K562 (cell line): ENCODE data around the gene ATP10B. TPM values are rescaled to one million over a fixed set of nuclear protein-coding genes. Genes with fewer than 3 reads are reported as not detected.

Experiments
- ATAC-seq: fragments of 200-7000 bp; cut with Tn5 transposase; 3 replicates; pipeline ENCODE4 v1.9.1; 2020; ENCODE audit warnings: moderate library complexity
- BruUV-seq: library from RNA; stranded (reverse); fragments of 400-500 nt; replicated peaks from 2 replicates; lab custom pipeline; 2021; lab: Mats Ljungman, UMichigan
- CTCF ChIA-PET: fragments of 300-600 bp; formaldehyde crosslinking; extraction: SDS; loops from one replicate; lab custom pipeline; 2021; ENCODE audit warnings: low intra/inter-chr PET ratio; lab: Yijun Ruan, JAX
- POLR2A ChIA-PET: fragments of 300-600, 350-650 bp; sonication (Branson Sonifier 250); formaldehyde crosslinking; extraction: SDS; loops from one replicate; lab custom pipeline; 2021; ENCODE audit warnings: antibody characterized with exemption, inconsistent platforms; lab: Yijun Ruan, JAX
- DNase-seq, 4 experiments: peaks; one replicate each; pipeline versions ENCODE4 v3.0.0 to v3.0.0-alpha.2; 2011 to 2018; ENCODE audit warnings: low spot score in 3 of 4, mixed read lengths in 3 of 4; ENCODE audit errors: extremely low read depth in 1 of 4
- FAIRE-seq: peaks from 2 replicates; lab custom pipeline; 2011; peaks lifted over from hg19 to GRCh38; lab: Jason Lieb, UNC
- H2AFZ ChIP-seq: 2 replicates; pipeline ENCODE4 v1.6.0; 2011; ENCODE audit warnings: low read depth, low read length, control low read depth, inconsistent platforms
- H3K27ac ChIP-seq: fragments of 200-600 bp; 3 replicates; pipeline ENCODE4 v1.8.0; 2011; ENCODE audit warnings: low read depth, mild to moderate bottlenecking, control low read depth, inconsistent platforms, low read length, moderate library complexity, mixed read lengths; ENCODE audit errors: extremely low read depth
- H3K27me3 ChIP-seq, 2 experiments: fragments of 300-600 bp in 1 of 2; 2 replicates in 1 of 2; 3 replicates in 1 of 2; pipeline versions ENCODE4 v1.6.0 to v1.8.0; 2011; ENCODE audit warnings: inconsistent platforms in 2 of 2, low read length in 2 of 2, mild to moderate bottlenecking in 1 of 2, mixed read lengths in 1 of 2, moderate library complexity in 1 of 2; ENCODE audit not compliant: control insufficient read depth in 2 of 2, insufficient read depth in 2 of 2
- H3K36me3 ChIP-seq: fragments of 300-600 bp; 3 replicates; pipeline ENCODE4 v1.8.0; 2011; ENCODE audit warnings: mild to moderate bottlenecking, low read length, inconsistent platforms; ENCODE audit not compliant: control insufficient read depth, insufficient read depth
- H3K4me1 ChIP-seq, 2 experiments: fragments of 200-600 bp in 1 of 2; replicated peaks in 1 of 2; 2 replicates in 1 of 2; 3 replicates in 1 of 2; pipeline versions ENCODE4 v1.5.1 to v1.8.0; 2011; ENCODE audit warnings: inconsistent platforms in 2 of 2, low read length in 2 of 2, mild to moderate bottlenecking in 1 of 2, mixed read lengths in 1 of 2, moderate library complexity in 1 of 2; ENCODE audit not compliant: control insufficient read depth in 2 of 2, insufficient read depth in 2 of 2
- H3K4me2 ChIP-seq: 2 replicates; pipeline ENCODE4 v1.6.1; 2011; ENCODE audit warnings: low read length, control low read depth, inconsistent platforms, mixed read lengths; ENCODE audit not compliant: insufficient read depth
- H3K4me3 ChIP-seq: fragments of 200-600 bp; sonication (generic), shearing (Covaris generic); 2 replicates; pipeline ENCODE4 v1.5.1; 2016; ENCODE audit warnings: control low read depth, inconsistent platforms
- H3K79me2 ChIP-seq: fragments of 200-600 bp; 3 replicates; pipeline ENCODE4 v1.8.0; 2011; ENCODE audit warnings: low read length, inconsistent platforms; ENCODE audit not compliant: control insufficient read depth, insufficient read depth
- H3K9ac ChIP-seq, 2 experiments: 2 replicates each; pipeline versions ENCODE4 v1.6.0 to v1.6.1; 2011; ENCODE audit warnings: low read depth in 2 of 2, low read length in 2 of 2, control low read depth in 1 of 2, inconsistent platforms in 1 of 2, mild to moderate bottlenecking in 1 of 2, mixed read lengths in 1 of 2; ENCODE audit not compliant: insufficient read depth in 1 of 2
- H3K9me1 ChIP-seq: one replicate; pipeline ENCODE4 v1.6.0; 2011; ENCODE audit warnings: inconsistent platforms, mild to moderate bottlenecking, low read length, moderate library complexity; ENCODE audit not compliant: control insufficient read depth, insufficient read depth
- H3K9me3 ChIP-seq: replicated peaks from 2 replicates; pipeline ENCODE4 v1.5.1; 2011; ENCODE audit warnings: low read depth, low read length, inconsistent platforms; ENCODE audit not compliant: control insufficient read depth, insufficient read depth
- H4K20me1 ChIP-seq: replicated peaks from 2 replicates; pipeline ENCODE4 v1.6.1; 2011; ENCODE audit warnings: low read length, inconsistent platforms, mixed read lengths; ENCODE audit not compliant: control insufficient read depth, insufficient read depth
- ASH1L ChIP-seq: fragments of 450-650 bp; IDR thresholded peaks from 2 replicates; pipeline ENCODE4 v1.6.1; 2018; ENCODE audit warnings: borderline replicate concordance, mild to moderate bottlenecking, low read depth; ENCODE audit not compliant: partially characterized antibody
- CBFA2T3 ChIP-seq: fragments of 450-650 bp; IDR thresholded peaks from 2 replicates; pipeline ENCODE4 v1.6.1; 2017
- CBX3 ChIP-seq, 2 experiments: IDR thresholded peaks; 1 replicate in 1 of 2; 2 replicates in 1 of 2; pipeline ENCODE4 v1.6.1; 2012; ENCODE audit warnings: inconsistent platforms in 2 of 2, low read length in 2 of 2, borderline replicate concordance in 1 of 2, control low read depth in 1 of 2
- E2F1 ChIP-seq: sonication (generic); formaldehyde crosslinking; IDR thresholded peaks from 2 replicates; pipeline ENCODE4 v1.8.1; 2023; ENCODE audit warnings: mild to moderate bottlenecking, missing genetic modification reagents, moderate library complexity
- ETV1 ChIP-seq: fragments of 450-650 bp; conservative IDR thresholded peaks from 2 replicates; pipeline ENCODE4 v1.6.1; 2016; ENCODE audit warnings: missing genetic modification characterization, control low read depth, low read depth, missing compliant biosample characterization
- KDM4B ChIP-seq, 2 experiments: fragments of 450-650 bp in 1 of 2; sonication (generic) in 1 of 2; IDR thresholded peaks; 2 replicates each; pipeline ENCODE4 v1.6.1; 2016 to 2017; ENCODE audit warnings: borderline replicate concordance in 2 of 2, antibody characterized with exemption in 1 of 2, low read depth in 1 of 2, mild to moderate bottlenecking in 1 of 2
- MCM2 ChIP-seq: fragments of 450-650 bp; IDR thresholded peaks from 2 replicates; pipeline ENCODE4 v1.6.1; 2017; ENCODE audit warnings: low read depth, mild to moderate bottlenecking
- NFXL1 ChIP-seq: fragments of 450-650 bp; formaldehyde crosslinking; IDR thresholded peaks from 2 replicates; pipeline ENCODE4 v1.4.0; 2021; ENCODE audit warnings: mild to moderate bottlenecking
- NR3C1 ChIP-seq: sonication (generic); formaldehyde crosslinking; IDR thresholded peaks from 2 replicates; pipeline ENCODE4 v1.8.1; 2022; ENCODE audit warnings: missing genetic modification reagents
- PHF8 ChIP-seq: fragments of 200-600 bp; sonication (generic); IDR thresholded peaks from 2 replicates; pipeline ENCODE4 v1.6.1; 2012; ENCODE audit warnings: mixed run types, mild to moderate bottlenecking, inconsistent platforms, low read length, moderate library complexity, borderline replicate concordance
- SREBF1 ChIP-seq: fragments of 150-350 bp; IDR thresholded peaks from 2 replicates; pipeline ENCODE4 v1.6.1; 2014; ENCODE audit warnings: antibody characterized with exemption, low read depth, low read length, borderline replicate concordance
- SRSF9 ChIP-seq: fragments of 200-400 bp; formaldehyde crosslinking; IDR thresholded peaks from 2 replicates; pipeline ENCODE4 v1.6.1; 2017; ENCODE audit warnings: low read depth, low read length, borderline replicate concordance
- TFAM ChIP-seq: fragments of 250-450 bp; sonication (Bioruptor Pico); conservative IDR thresholded peaks from 2 replicates; pipeline ENCODE4 v1.5.0; 2021; ENCODE audit warnings: mild to moderate bottlenecking, moderate library complexity
- ZFP30 ChIP-seq: fragments of 250-450 bp; sonication (Bioruptor Pico); IDR thresholded peaks from 2 replicates; pipeline ENCODE4 v1.8.0; 2022; ENCODE audit warnings: moderate library complexity, mild to moderate bottlenecking, inconsistent platforms, borderline replicate concordance
- ZNF12 ChIP-seq: sonication (generic); formaldehyde crosslinking; IDR thresholded peaks from 2 replicates; pipeline ENCODE4 v1.4.0; 2020; ENCODE audit warnings: mild to moderate bottlenecking, missing genetic modification reagents
- ZNF277 ChIP-seq: fragments of 250-450 bp; sonication (Bioruptor Pico); IDR thresholded peaks from 2 replicates; pipeline ENCODE4 v1.8.0; 2022; ENCODE audit warnings: inconsistent platforms, mild to moderate bottlenecking, moderate library complexity, borderline replicate concordance
- ZNF518B ChIP-seq: fragments of 250-450 bp; sonication (Bioruptor Pico); IDR thresholded peaks from 2 replicates; pipeline ENCODE4 v1.5.0; 2021; ENCODE audit warnings: mild to moderate bottlenecking, moderate library complexity
- WGBS: fragments of 100-300 bp; shearing (Covaris generic); methylation state at CpG from one replicate; pipeline ENCODE4 v1.1.6; 2016; ENCODE audit warnings: low coverage, mixed read lengths; ENCODE audit not compliant: insufficient coverage; ENCODE audit errors: missing lambda C conversion rate; 5-methylcytosine and 5-hydroxymethylcytosine counted together
- in situ Hi-C: fragments of 300-500 bp; cut with MboI; formaldehyde crosslinking; loops from 4 replicates; pipeline ENCODE4 v1.15.0; 2018; ENCODE audit warnings: inconsistent platforms, mixed read lengths
- intact Hi-C: fragments of 100-400 bp; cut with micrococcal nuclease; formaldehyde crosslinking; loops from 2 replicates; pipeline ENCODE4 v1.14.2; 2022
- polyA plus RNA-seq, 8 experiments: library from polyadenylated mRNA; depleted of rRNA in 4 of 8; stranded (reverse) in 5 of 8; unstranded in 3 of 8; fragments of >200 nt; fragmentation: Nextera tagmentation in 2 of 8; fragmentation: Illumina TruSeq in 1 of 8; extraction: Ambion mirVana in 2 of 8; extraction: Trizol in 1 of 8; gene quantifications; 2 replicates each; pipeline versions ENCODE4 v1.2.1 to v1.2.3, GENCODE V29; 2011 to 2014; ENCODE audit warnings: inconsistent platforms in 1 of 8, missing spikeins in 1 of 8
- total RNA-seq, 7 experiments: library from RNA; depleted of rRNA in 6 of 7; stranded (reverse); fragments of >200 nt in 6 of 7; fragmentation: Illumina TruSeq in 2 of 7; extraction: Trizol in 2 of 7; gene quantifications; 2 replicates each; pipeline versions ENCODE4 v1.2.1 to v1.2.3, GENCODE V29; 2011 to 2021; ENCODE audit warnings: low replicate concordance in 1 of 7

ATP10B gene
- total and polyA plus RNA-seq, 9 of the 15 experiments (the other 6 are each of a cell fraction or from before 2014, with no cell fraction given), result 0.04 TPM; not detected in 8

GRCh38 chr5:160835376-160835775, 16.6 kb downstream of the ATP10B start (continued):
- TF ChIP-seq CBX3 (IDR thresholded peaks at IDR 0.05; ENCODE audit: borderline replicate concordance in 1 of 2, low read length in 2 of 2) (no peak), TFAM (no peak), ZFP30 (CRISPR knock-in tag) (no peak), ZNF12 (CRISPR knock-in tag) (no peak), NR3C1 (CRISPR knock-in tag) (no peak)

- 0% methylated on average over 2 of the region's 2 CpGs for WGBS
- DNase-seq (no peak), ATAC-seq (no peak), FAIRE-seq (no peak)
- Histone ChIP-seq H3K9me3 (0 out of 2 replicates have a peak, but pooled peaks cover 1% of the 10 kb centered on the region), H3K4me1 (no peaks in the 10 kb centered on the region), H4K20me1 (no peaks in the 10 kb centered on the region), H2AFZ (no peak overlapping the region), H3K9ac (no peak overlapping the region), H3K4me3 (no peak overlapping the region), H3K36me3 (no peaks in the 10 kb centered on the region), H3K79me2 (no peaks in the 10 kb centered on the region), H3K4me2 (no peak overlapping the region), H3K27ac (no peak overlapping the region), H3K9me1 (no peaks in the 10 kb centered on the region), H3K27me3 (no peaks in the 10 kb centered on the region)
- BruUV-seq, result no TSS peak
- ChIA-PET CTCF (no interaction called here), POLR2A (no interaction called here)
- intact Hi-C loops, result no loop called here
- in situ Hi-C loops, result no loop called here
- TF ChIP-seq MCM2 (no peak), KDM4B (IDR thresholded peaks at IDR 0.05; ENCODE audit: borderline replicate concordance in 2 of 2, low read depth in 1 of 2) (no peak), CBFA2T3 (no peak), NFXL1 (no peak), PHF8 (no peak), ASH1L (no peak), ZNF518B (CRISPR knock-in tag) (no peak), ZNF277 (CRISPR knock-in tag) (no peak), SRSF9 (no peak), ETV1 (tag) (no peak), E2F1 (no peak), SREBF1 (no peak)
These were observed 18.2 kb downstream of the ATP10B start for GRCh38 chr5:160833806-160834205.
